H1 (cell line): Measurements from ENCODE around the gene NAXE. TPM values are rescaled to one million over a fixed set of nuclear protein-coding genes. Genes with fewer than 3 reads are reported as not detected.

ENCODE experiments used
- CTCF ChIA-PET: fragments of 300-600 bp; sonication (Branson Sonifier 250); formaldehyde crosslinking; loops from one replicate; lab custom pipeline; 2021; ENCODE audit not compliant: partially characterized antibody; lab: Charles Lee
- POLR2A ChIA-PET: fragments of 300-600 bp; sonication (Branson Sonifier 250); formaldehyde crosslinking; loops from one replicate; lab custom pipeline; 2021; ENCODE audit warnings: inconsistent platforms; ENCODE audit not compliant: partially characterized antibody; lab: Charles Lee
- DNase-seq, 2 experiments: peaks; one replicate each; pipeline versions ENCODE4 v3.0.0 to v3.0.0-alpha.2; 2010 to 2022; ENCODE audit warnings: low spot score in 2 of 2, low read depth in 1 of 2, mixed read lengths in 1 of 2
- FAIRE-seq: peaks from 2 replicates; lab custom pipeline; 2011; peaks lifted over from hg19 to GRCh38; lab: Jason Lieb, UNC
- H2AFZ ChIP-seq: 2 replicates; pipeline ENCODE4 v1.8.1; 2012; ENCODE audit warnings: low read length, inconsistent platforms
- H2AK5ac ChIP-seq: 2 replicates; pipeline ENCODE4 v1.6.1; 2013; ENCODE audit warnings: low read depth, low read length
- H2BK120ac ChIP-seq: replicated peaks from 2 replicates; pipeline ENCODE3; 2013; ENCODE audit warnings: low read depth, low read length, inconsistent platforms
- H2BK12ac ChIP-seq: 2 replicates; pipeline ENCODE4 v1.6.1; 2013; ENCODE audit warnings: low read depth, low read length
- H2BK15ac ChIP-seq: 2 replicates; pipeline ENCODE4 v1.6.1; 2013; ENCODE audit warnings: low read length
- H2BK20ac ChIP-seq: 2 replicates; pipeline ENCODE4 v1.6.1; 2013; ENCODE audit warnings: low read length
- H2BK5ac ChIP-seq: 2 replicates; pipeline ENCODE4 v1.6.1; 2013; ENCODE audit warnings: low read depth, low read length
- H3K14ac ChIP-seq: 2 replicates; pipeline ENCODE4 v1.6.1; 2013; ENCODE audit warnings: inconsistent platforms; ENCODE audit not compliant: insufficient read length
- H3K18ac ChIP-seq: 2 replicates; pipeline ENCODE4 v1.6.1; 2013; ENCODE audit warnings: low read length; ENCODE audit errors: extremely low read depth
- H3K23ac ChIP-seq: 2 replicates; pipeline ENCODE4 v1.6.1; 2013; ENCODE audit warnings: inconsistent platforms; ENCODE audit not compliant: insufficient read length
- H3K23me2 ChIP-seq: 2 replicates; pipeline ENCODE4 v1.6.1; 2013; ENCODE audit warnings: low read depth, low read length
- H3K27ac ChIP-seq: 2 replicates; pipeline ENCODE4 v1.6.1; 2011; ENCODE audit warnings: low read depth, low read length, inconsistent platforms
- H3K27me3 ChIP-seq, 4 experiments: replicated peaks in 1 of 4; 1 replicate in 1 of 4; 2 replicates in 3 of 4; pipeline versions ENCODE4 v1.6.1 to v1.8.1; 2011 to 2013; ENCODE audit warnings: low read length in 3 of 4, mild to moderate bottlenecking in 3 of 4, inconsistent platforms in 2 of 4, mixed read lengths in 2 of 4, moderate library complexity in 1 of 4; ENCODE audit not compliant: control insufficient read depth in 3 of 4, insufficient read depth in 3 of 4; ENCODE audit errors: extremely low read depth in 1 of 4
- H3K36me3 ChIP-seq, 4 experiments: 2 replicates each; pipeline versions ENCODE4 v1.6.1 to v1.8.1; 2011 to 2013; ENCODE audit warnings: mild to moderate bottlenecking in 4 of 4, low read length in 3 of 4, moderate library complexity in 2 of 4, control low read depth in 1 of 4, inconsistent platforms in 1 of 4; ENCODE audit not compliant: insufficient read depth in 4 of 4, control insufficient read depth in 2 of 4
- H3K4ac ChIP-seq: replicated peaks from 2 replicates; pipeline ENCODE3; 2013; ENCODE audit warnings: low read length, low read depth, mixed read lengths, inconsistent platforms; ENCODE audit not compliant: insufficient read length
- H3K4me1 ChIP-seq, 4 experiments: replicated peaks in 1 of 4; 1 replicate in 1 of 4; 2 replicates in 3 of 4; pipeline versions ENCODE4 v1.6.1 to v1.8.1; 2011 to 2013; ENCODE audit warnings: low read length in 3 of 4, inconsistent platforms in 2 of 4, mixed read lengths in 1 of 4; ENCODE audit not compliant: insufficient read depth in 4 of 4, control insufficient read depth in 3 of 4
- H3K4me2 ChIP-seq, 2 experiments: 2 replicates each; pipeline versions ENCODE4 v1.6.1 to v1.8.1; 2011 to 2013; ENCODE audit warnings: low read depth in 2 of 2, low read length in 2 of 2, control low read depth in 1 of 2, inconsistent platforms in 1 of 2, mild to moderate bottlenecking in 1 of 2; ENCODE audit not compliant: insufficient read depth in 1 of 2
- H3K4me3 ChIP-seq, 4 experiments: fragments of 200-600, 300-600 bp in 1 of 4; sonication (generic), shearing (Covaris generic), sonication (Bioruptor Twin) in 1 of 4; 2 replicates each; pipeline versions ENCODE4 v1.5.1 to v1.8.1; 2011 to 2016; ENCODE audit warnings: low read length in 4 of 4, low read depth in 3 of 4, control low read depth in 2 of 4, inconsistent platforms in 2 of 4, mild to moderate bottlenecking in 2 of 4, mixed read lengths in 1 of 4, moderate library complexity in 1 of 4; ENCODE audit not compliant: insufficient read depth in 2 of 4; ENCODE audit errors: extremely low read depth in 1 of 4
- H3K56ac ChIP-seq: replicated peaks from 2 replicates; pipeline ENCODE3; 2013; ENCODE audit warnings: low read depth, mild to moderate bottlenecking, mixed read lengths, low read length, inconsistent platforms; ENCODE audit not compliant: insufficient read length
- H3K79me1 ChIP-seq: 2 replicates; pipeline ENCODE4 v1.6.1; 2013; ENCODE audit warnings: low read depth, low read length, control low read depth
- H3K79me2 ChIP-seq, 2 experiments: 2 replicates each; pipeline versions ENCODE4 v1.6.1 to v1.8.1; 2012 to 2013; ENCODE audit warnings: low read length in 2 of 2, mild to moderate bottlenecking in 2 of 2, inconsistent platforms in 1 of 2; ENCODE audit not compliant: insufficient read depth in 2 of 2, control insufficient read depth in 1 of 2
- H3K9ac ChIP-seq, 4 experiments: replicated peaks in 1 of 4; 1 replicate in 1 of 4; 2 replicates in 3 of 4; pipeline versions ENCODE4 v1.6.1 to v1.8.1; 2011 to 2013; ENCODE audit warnings: low read depth in 3 of 4, low read length in 3 of 4, control low read depth in 2 of 4, mild to moderate bottlenecking in 2 of 4, moderate library complexity in 2 of 4, inconsistent platforms in 1 of 4; ENCODE audit errors: extremely low read depth in 1 of 4
- H3K9me3 ChIP-seq, 2 experiments: 2 replicates each; pipeline versions ENCODE4 v1.6.1 to v1.8.1; 2012 to 2013; ENCODE audit warnings: mild to moderate bottlenecking in 2 of 2, moderate library complexity in 2 of 2, control low read depth in 1 of 2, inconsistent platforms in 1 of 2, low read depth in 1 of 2, low read length in 1 of 2, mixed read lengths in 1 of 2; ENCODE audit not compliant: insufficient read depth in 2 of 2
- H4K20me1 ChIP-seq, 2 experiments: replicated peaks in 1 of 2; 2 replicates each; pipeline versions ENCODE3 to v1.8.1; 2011 to 2013; ENCODE audit warnings: inconsistent platforms in 2 of 2, low read length in 2 of 2, mild to moderate bottlenecking in 1 of 2; ENCODE audit not compliant: insufficient read depth in 2 of 2, control insufficient read depth in 1 of 2
- H4K5ac ChIP-seq: 2 replicates; pipeline ENCODE4 v1.6.1; 2013; ENCODE audit warnings: low read length, low read depth, mixed read lengths, inconsistent platforms; ENCODE audit not compliant: insufficient read length
- H4K8ac ChIP-seq: 2 replicates; pipeline ENCODE4 v1.8.0; 2013; ENCODE audit warnings: mild to moderate bottlenecking, moderate library complexity, low read length, inconsistent platforms; ENCODE audit not compliant: insufficient read depth; ENCODE audit errors: extremely low read depth
- H4K91ac ChIP-seq: replicated peaks from 2 replicates; pipeline ENCODE3; 2013; ENCODE audit warnings: low read length, mixed read lengths, inconsistent platforms; ENCODE audit not compliant: insufficient read length
- FOSL1 ChIP-seq: IDR thresholded peaks from 2 replicates; pipeline ENCODE4 v1.6.1; 2011; ENCODE audit warnings: mild to moderate bottlenecking, low read depth, low read length, moderate library complexity; ENCODE audit not compliant: insufficient read depth
- SIRT6 ChIP-seq: IDR thresholded peaks from one replicate; pipeline ENCODE4 v1.7.1; 2012; ENCODE audit warnings: low read length, inconsistent platforms
- WGBS, 2 experiments: shearing (Covaris generic) in 1 of 2; methylation state at CpG; one replicate each; pipeline versions ENCODE4 v1.1.6 to v1.1.7; 2013 to 2015; ENCODE audit warnings: low lambda C conversion rate in 2 of 2, mixed read lengths in 2 of 2, inconsistent platforms in 1 of 2, low coverage in 1 of 2, missing lambda C conversion rate in 1 of 2; ENCODE audit not compliant: insufficient replicate concordance in 2 of 2, insufficient coverage in 1 of 2, insufficient read length in 1 of 2; ENCODE audit errors: extremely low coverage in 1 of 2, missing lambda C conversion rate in 1 of 2; 5-methylcytosine and 5-hydroxymethylcytosine counted together
- polyA plus RNA-seq, 7 experiments: library from polyadenylated mRNA; depleted of rRNA in 3 of 7; stranded (reverse) in 5 of 7; unstranded in 2 of 7; fragments of >200 nt in 5 of 7; fragments of 200-250 nt in 2 of 7; gene quantifications; 1 replicate in 5 of 7; 2 replicates in 1 of 7; 4 replicates in 1 of 7; pipeline versions ENCODE4 v1.2.1 to v1.2.3, GENCODE V29; 2011 to 2013; ENCODE audit warnings: missing spikeins in 2 of 7, mixed read lengths in 2 of 7
- total RNA-seq: library from RNA; stranded (reverse); fragmentation: NEBNext Ultra II Directional; extraction: Animal tissue kit (Norgen Biotek cat#: 25700); gene quantifications from 2 replicates; pipeline ENCODE4 v1.2.1, GENCODE V29; 2021

Gene NAXE
- total and polyA plus RNA-seq, 2 of the 8 experiments (the other 6 are each of a cell fraction or from before 2014, with no cell fraction given): 73.1 to 74.3 TPM

GRCh38 chr1:156600733-156601121 lies 9.2 kb downstream of the NAXE start:
- no peak overlapping the region for H2BK20ac ChIP-seq
- no peak overlapping the region for H3K14ac ChIP-seq
- H3K23me2 ChIP-seq: peaks cover 5% of the 10 kb centered on the region; the same call in 1 of the 2 replicates
- H3K9me3 ChIP-seq: no peaks in the 10 kb centered on the region
- H3K27me3 ChIP-seq: no peaks in the 10 kb centered on the region
- peak overlapping the region; percentile 86 to 97 (median 91) for H3K4me3 ChIP-seq
- FAIRE-seq (no peak), DNase-seq (no peak)
- H2AFZ ChIP-seq: peak overlapping the region; percentile 37; the same call in 1 of the 2 replicates
- H3K4ac ChIP-seq: no peak overlapping the region
- H3K27ac ChIP-seq: peak overlapping the region; percentile 73
- peak overlapping the region; percentile 40 to 91 (median 84) for H3K9ac ChIP-seq
- H4K8ac ChIP-seq: peak overlapping the region; percentile 26; the same call in 1 of the 2 replicates
- peak overlapping the region; percentile 71; the same call in 1 of the 2 replicates for H2AK5ac ChIP-seq
- H4K5ac ChIP-seq: no peak overlapping the region
- H2BK15ac ChIP-seq: no peak overlapping the region
- ChIA-PET POLR2A (interaction anchor here (0.7 to 6.6 kb wide), 8 partner anchors 8 to 128 kb away, joined by 3 to 66 read pairs (median 3); partner anchors contain the start of genes IQGAP3, ISG20L2 and NAXE), CTCF (interaction anchor here (0.8 to 3.2 kb wide), 6 partner anchors 8 to 116 kb away, joined by 3 to 12 read pairs (median 4); partner anchors contain the start of gene HAPLN2)
- peaks cover 13 to 31% (median 29%) of the 10 kb centered on the region in 4 experiments for H3K36me3 ChIP-seq
- no peak overlapping the region for H2BK120ac ChIP-seq
- H3K79me2 ChIP-seq: peaks cover 3 to 19% of the 10 kb centered on the region in 2 experiments
- peaks cover 2% of the 10 kb centered on the region; the same call in 1 of the 2 replicates for H3K79me1 ChIP-seq
- peak overlapping the region; percentile 85; the same call in 1 of the 2 replicates for H3K18ac ChIP-seq
- peaks cover 0 to 1% of the 10 kb centered on the region in 2 experiments for H4K20me1 ChIP-seq
- peak overlapping the region; percentile 55 to 73 for H3K4me2 ChIP-seq
- H3K56ac ChIP-seq: no peak overlapping the region
- no peak overlapping the region for H3K23ac ChIP-seq
- peaks cover 0 to 8% (median 3%) of the 10 kb centered on the region in 4 experiments; a peak in 5 of 7 replicates for H3K4me1 ChIP-seq
- 0 out of 2 replicates have a peak overlapping the region, but pooled peaks have one; percentile 17 for H2BK12ac ChIP-seq
- WGBS, 2 experiments: 11% methylated on average over 13 of the region's 13 CpGs; no CpG with 5 or more reads in 1 of the 2 experiments
- peak overlapping the region; percentile 66; the same call in 1 of the 2 replicates for H2BK5ac ChIP-seq
- H4K91ac ChIP-seq: no peak overlapping the region
- no peak for TF ChIP-seq FOSL1
- no peak for TF ChIP-seq SIRT6
